AG09309 (cell line): ENCODE measurements around the gene TBC1D14.

Source experiments
- DNase-seq: peaks from one replicate; pipeline ENCODE4 v3.0.0-alpha.2; 2010; ENCODE audit warnings: low read depth
- H3K4me3 ChIP-seq: 2 replicates; pipeline ENCODE4 v1.5.1; 2011; ENCODE audit warnings: mild to moderate bottlenecking, low read depth, low read length, moderate library complexity; ENCODE audit not compliant: control insufficient read depth
- TF ChIP-seq, protein P1 (sequence below): IDR thresholded peaks from 2 replicates; pipeline ENCODE4 v1.5.1; 2011; ENCODE audit warnings: mild to moderate bottlenecking, low read depth, low read length, inconsistent platforms; ENCODE audit not compliant: insufficient read depth, control insufficient read depth; ENCODE audit errors: missing control alignments

Gene TBC1D14

DNA sequence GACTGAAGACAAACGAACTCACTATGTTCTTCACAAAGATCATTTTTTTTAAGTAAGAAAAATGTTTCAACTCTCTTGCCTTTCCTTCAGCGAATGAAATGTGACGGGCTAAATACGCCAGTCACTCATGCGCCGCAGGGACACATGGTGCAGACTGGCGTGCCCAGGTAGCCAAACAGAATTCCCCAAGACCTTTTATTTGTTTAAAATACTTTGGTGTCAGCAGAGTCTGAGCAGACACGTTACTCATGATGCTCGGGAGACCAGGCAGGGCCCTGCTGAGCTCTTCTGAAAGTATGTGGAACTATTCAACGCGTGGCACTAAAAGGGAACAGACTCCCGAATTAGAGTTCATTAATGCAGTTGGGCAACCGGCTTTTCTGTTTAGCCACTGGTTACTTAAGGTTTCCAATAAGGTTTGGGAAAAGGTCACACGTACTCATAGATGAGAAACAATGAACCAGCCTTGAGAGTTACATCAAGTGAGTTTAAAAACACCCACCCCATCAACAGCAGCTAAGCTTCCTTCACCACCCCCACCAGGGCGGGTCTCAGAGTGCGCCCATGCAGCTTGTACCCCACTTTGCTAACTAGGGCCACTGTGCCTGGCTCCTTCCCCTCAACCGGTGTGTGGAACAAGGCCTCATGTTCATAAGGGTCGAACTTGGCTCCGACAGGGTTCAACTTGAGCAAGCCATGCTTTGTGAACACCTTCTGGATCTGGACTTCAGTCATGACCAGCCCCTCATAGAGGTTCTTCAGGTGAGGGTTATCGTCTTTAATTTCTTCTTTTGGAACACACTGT lies 150.9 kb downstream of the TBC1D14 start:
- H3K4me3 ChIP-seq = no peak overlapping the region
- DNase-seq = no peak
- TF ChIP-seq, protein P1, sequence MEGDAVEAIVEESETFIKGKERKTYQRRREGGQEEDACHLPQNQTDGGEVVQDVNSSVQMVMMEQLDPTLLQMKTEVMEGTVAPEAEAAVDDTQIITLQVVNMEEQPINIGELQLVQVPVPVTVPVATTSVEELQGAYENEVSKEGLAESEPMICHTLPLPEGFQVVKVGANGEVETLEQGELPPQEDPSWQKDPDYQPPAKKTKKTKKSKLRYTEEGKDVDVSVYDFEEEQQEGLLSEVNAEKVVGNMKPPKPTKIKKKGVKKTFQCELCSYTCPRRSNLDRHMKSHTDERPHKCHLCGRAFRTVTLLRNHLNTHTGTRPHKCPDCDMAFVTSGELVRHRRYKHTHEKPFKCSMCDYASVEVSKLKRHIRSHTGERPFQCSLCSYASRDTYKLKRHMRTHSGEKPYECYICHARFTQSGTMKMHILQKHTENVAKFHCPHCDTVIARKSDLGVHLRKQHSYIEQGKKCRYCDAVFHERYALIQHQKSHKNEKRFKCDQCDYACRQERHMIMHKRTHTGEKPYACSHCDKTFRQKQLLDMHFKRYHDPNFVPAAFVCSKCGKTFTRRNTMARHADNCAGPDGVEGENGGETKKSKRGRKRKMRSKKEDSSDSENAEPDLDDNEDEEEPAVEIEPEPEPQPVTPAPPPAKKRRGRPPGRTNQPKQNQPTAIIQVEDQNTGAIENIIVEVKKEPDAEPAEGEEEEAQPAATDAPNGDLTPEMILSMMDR = no peak

DNA sequence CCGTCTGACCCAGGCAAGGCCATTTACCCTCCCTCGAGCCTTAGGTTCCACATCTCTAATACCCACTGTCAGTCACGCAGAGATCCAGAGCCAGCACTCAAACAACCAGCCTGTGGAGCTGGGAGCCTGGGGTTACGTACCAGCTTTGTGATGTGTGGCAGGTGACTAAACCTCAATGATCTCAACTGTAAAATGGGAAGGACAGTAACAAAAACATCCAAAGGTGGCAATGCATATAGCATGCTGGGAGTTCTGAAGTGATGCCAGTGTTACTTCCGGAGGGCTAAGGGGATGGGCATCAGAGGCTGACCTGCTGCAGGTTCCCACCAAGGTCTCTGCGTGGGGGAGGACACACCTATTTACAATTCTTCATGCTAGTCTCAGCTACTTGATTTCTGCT lies 152.2 kb downstream of the TBC1D14 start:
- no peak overlapping the region for H3K4me3 ChIP-seq
- DNase-seq = no peak
- TF ChIP-seq, protein P1 = no peak

DNA sequence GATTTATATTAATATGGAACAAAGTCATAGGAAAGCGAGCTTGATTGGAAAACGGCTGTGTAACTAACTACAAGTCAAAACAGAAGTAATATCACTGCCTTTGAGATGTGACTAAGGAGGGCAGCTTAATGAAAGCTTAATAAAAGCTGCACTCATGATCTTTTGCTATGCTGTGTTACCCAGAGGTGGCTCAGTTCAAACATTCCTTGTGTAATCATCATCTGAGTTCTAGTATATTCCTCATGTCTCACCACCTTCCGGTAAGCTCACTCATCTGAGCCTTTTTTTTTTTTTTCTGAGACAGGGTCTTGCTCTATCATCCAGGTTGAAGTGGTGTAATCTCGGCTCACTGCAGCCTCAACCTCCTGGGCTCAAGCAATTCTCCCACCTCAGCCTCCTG lies 153.2 kb downstream of the TBC1D14 start:
- H3K4me3 ChIP-seq = no peak overlapping the region
- TF ChIP-seq, protein P1 = no peak
- no peak for DNase-seq

DNA sequence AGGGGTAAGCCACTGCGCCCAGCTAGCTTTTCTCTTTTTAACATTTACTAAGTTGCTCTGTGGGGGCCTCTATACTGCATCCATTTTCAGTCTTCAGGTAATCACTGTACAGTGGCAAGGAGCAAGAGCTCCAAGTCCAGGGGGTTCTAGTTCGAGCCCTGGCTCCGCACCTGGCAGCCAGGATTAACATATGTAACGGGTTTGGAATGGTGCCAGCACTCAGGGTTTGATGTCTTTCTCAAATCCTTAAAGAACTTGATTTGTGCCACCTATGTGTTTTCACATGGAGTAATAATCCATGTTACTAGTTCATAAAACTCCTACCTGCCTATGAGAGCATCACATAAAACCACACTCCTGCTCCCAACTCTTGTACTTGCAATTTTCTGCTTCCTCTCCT lies 153.7 kb downstream of the TBC1D14 start:
- TF ChIP-seq, protein P1 = no peak
- DNase-seq = no peak

DNA sequence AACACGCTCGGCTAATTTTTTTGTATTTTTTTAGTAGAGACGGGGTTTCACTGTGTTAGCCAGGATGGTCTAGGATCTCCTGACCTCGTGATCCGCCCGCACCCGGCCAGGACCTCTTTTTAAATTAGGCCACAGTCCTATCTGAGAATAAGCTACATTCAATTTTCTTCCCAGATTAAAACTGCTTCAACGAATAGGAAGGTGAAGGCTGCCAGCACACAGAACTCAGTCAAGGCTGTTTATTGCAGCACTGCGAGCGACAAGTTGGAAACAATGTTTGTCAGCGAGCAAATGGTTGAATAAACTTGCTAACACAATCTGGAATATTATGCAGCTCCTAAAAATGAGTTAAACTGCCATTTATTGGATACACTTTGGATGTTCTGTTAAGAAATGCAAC lies 156.4 kb downstream of the TBC1D14 start:
- DNase-seq = no peak
- TF ChIP-seq, protein P1 = no peak
- no peak overlapping the region for H3K4me3 ChIP-seq

More for the DNA sequence above, 153.7 kb downstream of the TBC1D14 start:
- no peak overlapping the region for H3K4me3 ChIP-seq

DNA sequence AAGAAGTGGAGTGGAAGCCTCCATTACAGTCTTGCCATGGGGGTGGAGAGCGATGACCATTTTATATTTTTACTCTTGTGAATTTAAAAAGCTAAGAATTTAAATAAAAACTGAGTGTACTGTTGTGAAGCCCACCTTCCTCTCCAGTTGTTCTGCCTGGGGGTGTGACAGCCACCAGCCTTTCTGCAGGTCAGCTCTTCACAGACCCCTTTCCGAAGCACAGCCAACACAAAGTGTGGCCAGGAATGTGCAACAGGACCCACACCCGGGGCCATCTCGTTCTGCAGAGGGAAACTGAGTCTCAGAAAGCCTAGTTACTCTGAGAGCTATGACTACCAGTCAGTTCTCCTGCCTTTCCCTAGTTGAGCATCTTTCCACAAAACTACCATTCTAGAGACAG lies 156.9 kb downstream of the TBC1D14 start:
- H3K4me3 ChIP-seq = no peak overlapping the region; the same call in 1 of the 2 replicates

More for the DNA sequence above, 156.9 kb downstream of the TBC1D14 start:
- TF ChIP-seq, protein P1 = no peak
- no peak for DNase-seq
